Kidney (tissue), 14 donors: ENCODE data around the gene INPP5K. TPM values are rescaled to one million over a fixed set of nuclear protein-coding genes. Genes with fewer than 3 reads are reported as not detected.
"Not testable (repeated sequence)": the region's sequence is repeated elsewhere in the genome, so short reads cannot be mapped to it uniquely, and the experiment has no call there.

Experiments used
- DNase-seq, 5 donors: peaks; one replicate each; pipeline ENCODE4 v3.0.0-alpha.2; 2013 to 2020
- FAIRE-seq: peaks from 2 replicates; lab custom pipeline; 2012; peaks lifted over from hg19 to GRCh38; lab: Jason Lieb, UNC
- H3K27ac ChIP-seq, 2 donors: one replicate each; pipeline ENCODE4 v1.7.0; 2013; ENCODE audit warnings: low read depth in 2 of 2, low read length in 2 of 2, inconsistent platforms in 1 of 2
- H3K27me3 ChIP-seq: one replicate; pipeline ENCODE4 v1.7.1; 2013; ENCODE audit warnings: low read length, inconsistent platforms; ENCODE audit not compliant: control insufficient read depth, insufficient read depth
- H3K36me3 ChIP-seq, 3 donors: one replicate each; pipeline versions ENCODE4 v1.7.0 to v1.7.1; 2013; ENCODE audit warnings: low read length in 3 of 3, control low read depth in 1 of 3, inconsistent platforms in 1 of 3; ENCODE audit not compliant: insufficient read depth in 3 of 3, control insufficient read depth in 2 of 3
- H3K4me1 ChIP-seq, 3 donors: one replicate each; pipeline versions ENCODE4 v1.7.0 to v1.7.1; 2013; ENCODE audit warnings: low read length in 3 of 3, inconsistent platforms in 1 of 3, low read depth in 1 of 3; ENCODE audit not compliant: control insufficient read depth in 2 of 3, insufficient read depth in 2 of 3
- H3K4me3 ChIP-seq, 3 donors: one replicate each; pipeline versions ENCODE4 v1.7.0 to v1.8.1; 2013; ENCODE audit warnings: low read length in 3 of 3, control low read depth in 1 of 3, inconsistent platforms in 1 of 3
- H3K9ac ChIP-seq, 3 donors: one replicate each; pipeline versions ENCODE4 v1.7.0 to v1.7.1; 2013; ENCODE audit warnings: low read length in 3 of 3, control low read depth in 1 of 3, inconsistent platforms in 1 of 3
- H3K9me3 ChIP-seq, 3 donors: one replicate each; pipeline versions ENCODE4 v1.7.0 to v1.7.1; 2013; ENCODE audit warnings: low read length in 3 of 3, control low read depth in 1 of 3, inconsistent platforms in 1 of 3; ENCODE audit not compliant: control insufficient read depth in 2 of 3, insufficient read depth in 1 of 3
- CTCF ChIP-seq: IDR thresholded peaks from 3 replicates; pipeline ENCODE4 v1.5.1; 2012; ENCODE audit warnings: mild to moderate bottlenecking, moderate library complexity, borderline replicate concordance; ENCODE audit not compliant: insufficient read depth; ENCODE audit errors: extremely low read depth
- intact Hi-C: fragments of 100-400 bp; cut with DNase I; formaldehyde crosslinking; loops from one replicate; pipeline ENCODE4 v1.11.1; 2022
- polyA plus RNA-seq: library from polyadenylated mRNA; stranded (reverse); fragments of 350-450 nt; fragmentation: Illumina TruSeq; extraction: RNeasy Lipid Tissue Mini Kit (QIAGEN cat#74804); gene quantifications from one replicate; pipeline ENCODE4 v1.2.3, GENCODE V29; 2014; ENCODE audit warnings: low read depth, low replicate concordance; ENCODE audit not compliant: insufficient read depth
- total RNA-seq: library from RNA; stranded (reverse); fragmentation: NEBNext Ultra II Directional; extraction: Animal tissue kit (Norgen Biotek cat#: 25700); gene quantifications from one replicate; pipeline ENCODE4 v1.2.1, GENCODE V29; 2021
- donor health status: control.
- donor health status: control.
- donor health status: control.
- donor health status: control.
- donor health status: control.
- donor health status: DM: yes; HTN: yes; CAD: no.
- donor health status: Normal renal cell carcinoma (clear cell type).

INPP5K gene
- total and polyA plus RNA-seq, 2 donors from 2014 or later = 36.1 to 46.2 TPM

GRCh38 chr17:1454541-1454940 is 61.9 kb downstream of the INPP5K start:
- Histone ChIP-seq H3K4me3 (peak overlapping the region; percentile 71 to 93 (median 76)), H3K4me1 (peaks cover 2 to 15% (median 12%) of the 10 kb centered on the region in 3 donors), H3K36me3 (no peaks in the 10 kb centered on the region), H3K9me3 (no peaks in the 10 kb centered on the region), H3K27ac (peak overlapping the region; percentile 2 to 92), H3K27me3 (no peaks in the 10 kb centered on the region), H3K9ac (peak overlapping the region in 2 of 3 donors; percentile 80 to 86)
- no peak for TF ChIP-seq CTCF
- DNase-seq (no peak), FAIRE-seq (no peak)
- intact Hi-C loops = no loop called here

GRCh38 chr17:1453694-1454093 is 62.7 kb downstream of the INPP5K start:
- H3K27ac ChIP-seq, intact Hi-C loops, H3K4me3 ChIP-seq, H3K9ac ChIP-seq, H3K9me3 ChIP-seq, H3K36me3 ChIP-seq, DNase-seq, FAIRE-seq, H3K27me3 ChIP-seq: not testable (repeated sequence)
- H3K4me1 ChIP-seq = peaks cover 2 to 15% (median 14%) of the 10 kb centered on the region in 3 donors

GRCh38 chr17:1452836-1453235 is 63.6 kb downstream of the INPP5K start:
- Histone ChIP-seq H3K4me1 (peaks cover 2 to 15% (median 14%) of the 10 kb centered on the region in 3 donors), H3K27ac (no peak overlapping the region), H3K4me3 (no peak overlapping the region), H3K9me3 (no peaks in the 10 kb centered on the region), H3K36me3 (no peaks in the 10 kb centered on the region), H3K27me3 (no peaks in the 10 kb centered on the region), H3K9ac (no peak overlapping the region)
- intact Hi-C loops = no loop called here
- DNase-seq (no peak), FAIRE-seq (no peak)
- TF ChIP-seq CTCF = no peak

GRCh38 chr17:1450261-1450660 is 66.2 kb downstream of the INPP5K start:
- intact Hi-C loops, DNase-seq, H3K27me3 ChIP-seq, H3K36me3 ChIP-seq, H3K4me3 ChIP-seq, H3K27ac ChIP-seq, H3K9ac ChIP-seq, FAIRE-seq, H3K9me3 ChIP-seq: not testable (repeated sequence)
- peaks cover 2 to 13% (median 12%) of the 10 kb centered on the region in 3 donors for H3K4me1 ChIP-seq
